HL-60/S4 treated with retinoic acid at 250 ng/mL for 4 days and 3 days (cell line): ENCODE data around the gene NADK2.

ENCODE experiments used
- in situ Hi-C: fragments of 300-500 bp; cut with MboI; formaldehyde crosslinking; loops from 2 replicates; pipeline ENCODE4 v1.7.0; 2022; ENCODE audit warnings: low sequenced_read_pairs

The NADK2 gene, protein sequence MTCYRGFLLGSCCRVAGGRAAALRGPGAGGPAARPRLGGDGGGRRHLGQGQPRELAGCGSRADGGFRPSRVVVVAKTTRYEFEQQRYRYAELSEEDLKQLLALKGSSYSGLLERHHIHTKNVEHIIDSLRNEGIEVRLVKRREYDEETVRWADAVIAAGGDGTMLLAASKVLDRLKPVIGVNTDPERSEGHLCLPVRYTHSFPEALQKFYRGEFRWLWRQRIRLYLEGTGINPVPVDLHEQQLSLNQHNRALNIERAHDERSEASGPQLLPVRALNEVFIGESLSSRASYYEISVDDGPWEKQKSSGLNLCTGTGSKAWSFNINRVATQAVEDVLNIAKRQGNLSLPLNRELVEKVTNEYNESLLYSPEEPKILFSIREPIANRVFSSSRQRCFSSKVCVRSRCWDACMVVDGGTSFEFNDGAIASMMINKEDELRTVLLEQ

GRCh38 chr5:36241631-36242533 lies at the start of gene NADK2:
Gene NADK2 (minus strand): TSS chr5:36241925. CDS start chr5:36241798, 127 bp downstream.
- in situ Hi-C loops: no loop called here

- in situ Hi-C loops: loop anchor here (25.0 kb wide), 1 partner anchor 324 kb away; no protein-coding TSS in a partner anchor
Measured at GRCh38 chr5:36285837-36286615, 44.3 kb upstream of the NADK2 start.

DNA sequence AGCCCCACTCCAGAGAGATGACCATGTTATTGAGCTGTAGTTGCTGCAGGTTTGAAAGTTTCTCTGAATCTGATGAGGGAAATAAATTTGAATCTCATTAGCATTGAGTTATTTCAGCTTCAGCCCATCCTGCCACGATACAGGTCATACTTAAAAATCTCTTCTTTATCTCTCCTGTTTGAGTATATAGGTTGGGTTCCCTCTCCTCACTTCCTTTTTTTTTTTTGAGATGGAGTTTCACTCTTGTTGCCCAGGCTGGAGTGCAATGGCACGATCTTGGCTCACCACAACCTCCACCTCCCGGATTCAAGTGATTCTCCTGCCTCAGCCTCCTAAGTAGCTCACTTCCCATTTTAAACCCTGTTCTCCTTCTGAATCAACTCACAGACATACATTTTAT lies 42.0 kb upstream of the NADK2 start:
- in situ Hi-C loops: loop anchor here (25.0 kb wide), 1 partner anchor 321 kb away; no protein-coding TSS in a partner anchor

GRCh38 chr5:36281626-36282025 lies 39.9 kb upstream of the NADK2 start:
- in situ Hi-C loops: loop anchor here (25.0 kb wide), 1 partner anchor 319 kb away; no protein-coding TSS in a partner anchor

GRCh38 chr5:36279054-36279698 lies 37.5 kb upstream of the NADK2 start:
- in situ Hi-C loops: loop anchor here (25.0 kb wide), 1 partner anchor 317 kb away; no protein-coding TSS in a partner anchor

- in situ Hi-C loops: loop anchor here (25.0 kb wide), 1 partner anchor 315 kb away; no protein-coding TSS in a partner anchor
Measured at GRCh38 chr5:36277521-36278176, 35.9 kb upstream of the NADK2 start.

DNA sequence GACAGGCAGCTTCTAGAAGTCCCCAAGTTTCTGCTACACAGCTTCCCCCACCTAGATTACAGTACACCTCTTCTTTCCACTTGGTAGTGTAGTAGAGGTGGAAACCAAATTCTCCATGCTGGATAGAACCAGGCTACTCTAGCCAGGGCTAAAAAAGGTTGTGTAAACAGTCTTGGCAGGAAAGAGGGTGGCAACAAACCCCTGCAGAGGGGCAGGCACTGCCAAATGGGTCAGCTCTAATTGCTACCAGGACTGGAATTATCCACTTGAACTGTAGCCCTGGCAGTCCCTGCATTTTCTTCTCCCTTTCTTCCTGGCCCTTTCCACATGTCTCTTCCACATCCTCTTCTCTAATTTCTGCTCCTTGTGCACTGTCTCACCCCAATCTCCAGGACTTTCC lies 35.1 kb upstream of the NADK2 start:
- in situ Hi-C loops: loop anchor here (25.0 kb wide), 1 partner anchor 315 kb away; no protein-coding TSS in a partner anchor

DNA sequence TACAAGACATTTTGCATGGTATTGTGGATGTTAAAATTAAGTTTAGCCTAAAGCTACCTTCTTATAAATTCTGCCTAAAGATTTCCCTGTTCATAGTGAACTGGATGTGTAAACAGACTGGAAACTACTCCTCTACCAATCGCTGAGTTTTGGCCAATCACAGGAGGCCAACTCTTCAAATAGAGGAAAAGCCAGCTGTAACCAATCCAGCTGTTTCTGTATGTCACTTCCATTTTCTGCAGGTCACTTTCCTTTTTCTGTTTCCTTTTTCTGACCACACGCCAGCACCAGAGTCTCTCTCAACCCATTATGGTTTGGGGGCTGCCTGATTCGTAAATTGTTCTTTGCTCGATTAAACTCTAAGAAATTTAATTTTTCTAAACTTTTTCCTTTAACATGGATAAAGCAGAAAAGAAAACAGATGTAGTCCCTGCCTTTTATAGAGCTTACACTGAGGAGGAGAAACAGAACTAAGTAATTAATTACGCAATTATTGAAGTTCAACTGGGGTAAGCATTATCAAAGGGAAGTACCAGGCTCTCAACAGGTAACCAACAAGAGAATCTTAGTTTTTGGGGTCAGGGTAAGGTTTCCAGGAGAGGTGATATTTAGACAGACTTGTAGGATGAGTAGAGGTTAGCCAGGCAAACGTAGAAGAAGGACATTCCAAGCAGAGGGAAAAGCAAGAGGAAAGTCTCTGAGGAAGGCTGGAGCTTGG lies 32.2 kb upstream of the NADK2 start:
- in situ Hi-C loops: no loop called here

DNA sequence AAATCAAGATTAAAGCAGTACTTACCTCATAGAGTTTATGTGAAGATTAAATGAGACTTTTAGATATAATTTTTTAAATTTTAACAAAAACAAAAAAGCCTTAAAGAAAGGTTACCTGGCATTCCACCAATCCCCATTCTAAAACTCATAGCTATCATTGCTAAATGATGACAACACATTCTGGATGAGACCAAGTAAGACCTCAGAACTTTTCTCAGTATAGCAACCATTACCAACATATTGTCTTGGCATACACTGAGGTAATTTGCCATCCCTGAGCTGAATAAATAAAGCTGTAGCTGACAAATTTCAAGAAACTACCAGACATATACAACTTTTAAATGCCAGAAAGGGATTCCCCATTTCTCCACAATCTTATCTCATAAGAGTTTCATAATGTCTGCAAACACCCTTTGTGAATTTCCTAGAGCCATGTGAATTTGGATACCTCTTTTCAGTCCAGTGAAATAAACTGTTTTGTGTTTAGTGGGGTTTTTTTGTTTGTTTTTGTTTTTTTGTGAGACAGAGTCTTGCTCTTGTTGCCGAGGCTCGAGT lies 30.5 kb upstream of the NADK2 start:
- in situ Hi-C loops: no loop called here

DNA sequence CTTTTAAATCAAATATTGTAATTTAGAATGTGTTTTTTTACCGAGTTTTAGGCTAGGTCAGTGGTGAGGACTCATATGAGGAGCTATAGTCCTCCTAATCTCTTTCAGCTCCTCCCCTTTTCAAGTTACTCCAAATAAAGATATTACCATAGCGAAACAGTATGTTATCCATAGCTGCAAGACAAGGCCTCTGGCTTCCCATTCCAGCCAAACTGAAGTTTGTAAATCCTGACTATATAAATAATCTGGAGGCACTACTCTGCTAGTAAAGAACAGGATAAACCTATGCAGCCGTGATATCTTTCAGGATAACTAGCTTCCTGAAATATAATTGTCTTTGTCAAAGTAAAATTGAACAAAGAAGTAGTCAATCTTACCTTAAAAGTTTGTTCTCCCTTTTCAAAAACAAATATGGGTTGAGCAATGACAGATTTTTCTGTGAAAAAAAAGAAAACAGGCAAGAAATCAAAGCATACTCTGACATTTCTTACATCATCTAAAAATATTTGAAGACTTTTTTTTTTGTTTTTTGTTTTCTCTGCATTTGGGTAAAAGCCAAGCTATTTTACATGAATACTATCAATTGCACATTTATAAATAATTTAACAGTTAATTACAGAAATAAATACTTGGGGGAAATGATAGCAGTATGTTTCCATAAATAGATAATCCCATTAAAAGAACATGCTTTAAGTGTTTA lies 29.3 kb upstream of the NADK2 start:
- in situ Hi-C loops: no loop called here

GRCh38 chr5:36270175-36270574 lies 28.4 kb upstream of the NADK2 start:
- in situ Hi-C loops: no loop called here

- in situ Hi-C loops: no loop called here
Measured at GRCh38 chr5:36269478-36269877, 27.8 kb upstream of the NADK2 start.

GRCh38 chr5:36267905-36268304 lies 26.2 kb upstream of the NADK2 start:
- in situ Hi-C loops: no loop called here

DNA sequence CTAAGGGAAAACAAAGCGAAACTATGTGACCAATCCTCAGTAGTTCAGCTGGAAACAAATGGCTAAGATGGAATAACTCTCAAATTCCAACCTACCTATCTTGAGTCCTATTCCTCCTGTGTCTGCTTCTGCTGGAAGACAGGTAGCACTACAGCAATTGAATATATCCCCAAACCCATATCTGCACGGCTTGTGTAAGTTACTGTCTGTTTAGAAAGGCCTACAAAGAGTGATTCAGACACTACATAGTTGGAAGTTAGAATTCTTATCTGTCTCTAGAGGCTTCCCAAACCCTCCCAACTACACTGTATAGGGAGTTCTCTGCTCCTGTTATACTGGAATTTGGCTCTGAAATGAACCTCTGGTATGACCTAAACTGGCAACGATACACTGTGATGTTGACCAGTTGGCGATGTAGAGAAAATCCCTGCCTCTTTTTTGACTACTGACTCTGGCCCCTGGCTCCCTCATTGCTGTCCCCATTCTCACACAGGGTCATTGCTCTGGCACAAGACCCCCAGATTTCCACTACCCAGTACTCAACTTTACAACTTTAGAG lies 22.6 kb upstream of the NADK2 start:
- in situ Hi-C loops: no loop called here

DNA sequence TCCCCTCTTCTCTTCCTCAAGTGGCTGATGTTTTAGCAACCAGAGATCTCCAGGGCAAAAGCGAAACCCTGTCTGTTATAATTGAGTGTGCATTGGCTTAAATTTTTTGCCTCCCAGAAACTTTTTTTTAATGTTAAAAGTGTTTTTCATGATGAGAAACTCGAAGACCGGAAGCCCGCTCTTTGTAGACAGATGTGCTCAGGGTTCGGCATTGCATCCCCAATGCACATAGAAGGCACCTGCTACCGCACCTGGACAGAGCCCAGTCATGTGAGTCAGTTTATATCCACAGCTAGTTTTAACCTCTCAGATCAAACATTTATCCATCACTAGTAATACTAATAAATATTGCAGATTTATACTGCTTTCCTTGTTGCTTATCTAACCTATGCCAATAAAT lies 19.5 kb upstream of the NADK2 start:
- in situ Hi-C loops: no loop called here

DNA sequence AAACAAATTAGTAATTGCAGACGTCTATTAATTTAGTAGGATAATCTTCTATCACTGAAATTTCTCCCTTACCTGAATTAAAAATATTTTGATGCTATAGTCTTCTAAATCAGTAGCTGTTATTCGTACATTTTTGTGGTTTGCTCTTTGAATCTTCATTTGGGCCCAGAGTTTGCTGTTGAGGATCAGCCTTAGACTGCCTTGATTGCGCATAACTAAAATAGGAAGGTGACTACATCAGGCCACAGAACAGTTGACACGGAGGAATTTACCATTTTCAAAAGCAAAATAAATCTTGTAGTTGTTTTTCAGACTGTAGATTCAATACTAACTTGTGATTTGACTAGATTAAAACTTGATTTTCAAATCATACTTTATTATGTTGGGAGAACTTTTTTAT lies 11.8 kb upstream of the NADK2 start:
- in situ Hi-C loops: no loop called here

- in situ Hi-C loops: no loop called here
Measured at GRCh38 chr5:36252722-36253365, 11.1 kb upstream of the NADK2 start.
